Stimulated activated CD4-positive, alpha-beta T cell treated with anti-CD3 and anti-CD28 coated beads, Interleukin-4, amount 100 ng/mL, for 48 hours (primary cell): ENCODE data around the gene ARSA.
A peak's percentile ranks its signal among the peaks of the same experiment; 100 is the strongest.
"Not testable (repeated sequence)": the region's sequence is repeated elsewhere in the genome, so short reads cannot be mapped to it uniquely, and the experiment has no call there.

Source experiments
- DNase-seq, 2 donors: peaks; one replicate each; pipeline ENCODE4 v3.0.0-alpha.2; 2020; ENCODE audit warnings: low read depth in 2 of 2

The ARSA gene

DNA sequence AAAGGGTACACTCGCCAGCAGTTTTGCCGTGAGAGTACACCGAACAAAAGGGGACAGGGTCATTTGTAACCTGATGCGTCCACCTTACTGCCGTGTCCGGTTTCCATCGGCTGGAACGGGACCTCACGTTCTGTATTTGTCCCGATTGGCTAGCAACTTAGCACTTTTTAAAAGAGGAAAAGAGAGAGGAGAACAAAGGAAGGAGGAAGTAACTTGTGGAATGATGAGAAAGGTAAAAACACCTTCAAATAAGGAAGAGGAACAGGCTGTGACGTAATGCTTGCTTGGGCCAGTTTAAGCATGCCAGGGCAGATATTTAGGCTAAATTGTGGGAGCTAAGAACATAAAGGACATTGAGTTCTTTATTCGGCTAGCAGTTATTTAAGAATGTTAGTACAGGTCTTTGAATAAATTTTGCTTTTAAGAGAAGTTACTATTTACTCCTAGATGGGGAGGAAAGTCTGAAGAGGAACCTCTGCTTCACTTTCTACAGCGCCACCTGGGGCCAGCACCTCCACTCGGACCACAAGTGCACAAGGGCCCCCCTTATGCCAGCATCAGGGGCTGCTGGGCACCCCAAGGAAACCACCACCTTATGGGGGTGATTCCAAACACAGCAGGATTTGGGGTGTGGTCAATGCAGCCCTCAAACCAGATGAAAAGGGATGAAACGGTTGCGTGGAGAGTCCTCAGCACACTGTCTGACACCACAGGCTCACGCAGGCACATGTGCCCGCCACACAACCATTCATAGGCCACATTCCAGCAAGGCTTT lies 5.8 kb downstream of the ARSA start:
- DNase-seq, result no peak

DNA sequence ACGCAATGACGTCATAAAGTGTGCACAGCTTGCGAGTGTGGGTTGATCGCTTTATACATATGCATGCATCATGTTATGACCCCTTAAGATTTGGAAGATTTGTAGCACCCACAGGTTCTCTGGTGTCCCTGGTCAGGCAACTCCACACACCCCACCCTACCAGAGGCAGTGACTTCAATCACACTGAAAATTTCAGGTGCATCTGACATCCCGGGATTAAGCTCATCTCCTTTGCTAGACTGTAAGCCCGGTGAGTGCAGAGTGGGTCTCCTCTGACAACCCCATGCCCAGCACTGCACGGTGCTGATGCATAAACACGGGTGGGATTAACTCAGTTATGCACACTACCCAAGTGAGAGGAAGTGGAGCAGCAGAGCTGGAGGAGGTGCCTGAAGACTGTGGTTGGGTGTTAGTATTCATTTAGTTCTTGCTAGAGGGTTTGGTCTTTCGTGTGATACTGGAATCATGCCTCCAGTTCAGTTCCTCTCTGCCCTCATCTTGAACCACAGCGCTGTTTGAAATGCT lies 6.5 kb downstream of the ARSA start:
- no peak for DNase-seq

DNA sequence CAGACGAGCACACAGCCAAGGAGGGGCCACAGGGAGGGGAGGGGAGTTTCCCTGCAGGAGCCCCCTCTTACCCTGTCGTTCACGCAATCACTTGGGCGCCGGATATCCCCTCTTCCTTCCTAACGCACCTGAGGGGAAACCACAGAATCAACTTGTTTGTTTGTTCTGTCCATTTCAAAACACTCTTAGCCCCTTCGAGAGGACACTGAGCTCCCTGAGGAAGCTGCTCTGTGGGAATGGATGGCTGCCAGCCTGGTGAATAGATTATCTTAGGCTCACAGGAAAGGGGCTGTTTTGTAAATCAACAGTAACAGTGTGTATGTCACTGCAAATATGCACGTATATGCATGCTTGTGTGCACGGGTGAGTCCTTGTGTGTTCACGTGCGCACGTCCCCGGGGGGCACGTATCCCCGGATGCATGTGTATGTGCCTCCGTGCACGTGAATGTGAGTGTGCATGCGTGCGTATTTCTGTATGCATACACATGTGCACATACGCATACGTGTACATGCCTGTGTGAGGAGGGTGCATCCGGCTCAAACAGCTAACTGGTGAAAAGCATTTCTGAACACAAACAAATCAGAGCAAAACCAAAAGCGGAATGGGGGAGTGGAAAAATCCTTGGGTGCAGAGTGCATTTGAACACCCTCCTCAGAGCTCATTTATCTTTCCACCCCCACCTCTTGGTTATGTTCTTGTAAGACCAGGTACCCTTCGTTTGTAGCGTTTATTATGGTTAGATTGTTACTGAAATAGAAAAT lies 7.2 kb downstream of the ARSA start:
- peak; percentile 38 to 46 for DNase-seq

DNA sequence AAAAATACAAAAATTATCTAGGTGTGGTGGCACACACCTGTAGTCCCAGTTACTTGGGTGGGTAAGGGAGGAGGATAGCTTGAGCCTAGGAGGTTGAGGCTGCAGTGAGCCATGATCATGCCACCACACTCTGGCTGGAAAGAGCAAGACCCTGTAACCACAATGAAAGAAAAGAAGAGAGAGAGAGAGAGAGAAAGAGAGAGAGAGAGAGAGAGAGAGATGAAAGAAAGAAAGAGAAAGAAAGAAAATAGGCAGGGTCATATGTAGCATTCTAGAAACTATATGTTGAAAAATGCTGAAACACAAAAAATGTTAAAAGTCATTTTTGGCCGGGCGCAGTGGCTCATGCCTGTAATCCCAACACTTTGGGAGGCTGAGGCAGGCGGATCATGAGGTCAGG lies 13.7 kb downstream of the ARSA start:
- not testable (repeated sequence) for DNase-seq

- no peak for DNase-seq
Measured at GRCh38 chr22:50613291-50613981, 14.5 kb downstream of the ARSA start.

GRCh38 chr22:50612528-50613221 lies 15.3 kb downstream of the ARSA start:
- no peak for DNase-seq

GRCh38 chr22:50612168-50612527 lies 15.8 kb downstream of the ARSA start:
- DNase-seq, result no peak

DNA sequence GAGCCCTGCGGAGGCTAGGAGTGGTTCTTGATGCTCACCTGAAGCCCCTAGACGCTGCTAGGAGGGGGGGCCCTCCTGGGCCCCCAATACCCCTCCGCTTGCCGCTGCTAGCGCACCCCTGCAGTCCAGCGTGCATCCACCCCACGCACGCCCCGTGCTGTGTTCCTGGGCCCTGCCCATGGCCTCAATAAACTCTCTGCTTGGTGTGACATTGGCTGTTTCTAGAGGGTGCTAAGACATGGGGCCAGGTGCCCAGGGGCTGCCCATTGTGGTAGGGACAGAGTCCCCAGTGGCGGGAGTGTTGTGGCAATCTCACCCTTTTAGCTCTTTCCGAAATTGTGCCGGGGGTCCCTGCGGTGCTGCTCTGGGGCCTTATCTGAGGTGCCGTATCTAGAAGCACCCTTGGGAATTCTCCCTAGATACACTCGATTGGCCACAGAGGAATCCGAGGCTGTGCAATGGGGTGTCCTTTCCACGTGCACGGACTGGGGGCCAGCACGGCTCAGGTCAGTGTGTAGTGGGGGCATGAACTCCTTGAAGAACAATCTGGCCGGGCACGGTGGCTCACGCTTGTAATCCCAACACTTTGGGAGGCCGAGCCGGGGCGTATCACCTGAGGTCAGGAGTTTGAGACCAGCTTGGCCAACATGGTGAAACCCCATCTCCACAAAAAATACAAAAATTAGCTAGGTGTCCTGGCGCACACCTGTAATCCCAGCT lies 16.5 kb downstream of the ARSA start:
- no peak for DNase-seq

DNA sequence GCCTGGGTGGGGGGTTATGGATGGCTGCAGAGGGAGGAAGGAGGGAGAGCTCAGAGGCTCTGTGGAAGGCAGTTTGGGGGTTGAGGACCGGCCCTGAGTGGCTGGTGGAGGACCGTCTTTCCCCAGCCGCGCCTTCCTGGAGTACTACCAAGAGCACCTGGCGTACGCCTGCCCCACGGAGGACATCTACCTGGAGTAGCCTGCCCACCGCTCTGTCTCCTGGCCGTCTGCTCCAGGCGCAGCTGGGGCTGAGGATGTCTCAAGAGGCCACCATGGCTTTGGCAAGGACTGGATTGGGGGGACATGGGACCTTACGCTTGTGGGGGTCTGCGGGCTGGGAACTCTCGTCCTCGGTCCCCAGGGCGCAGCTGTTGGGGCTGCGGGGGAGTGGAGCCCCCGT lies 17.4 kb downstream of the ARSA start:
- DNase-seq, result no peak

DNA sequence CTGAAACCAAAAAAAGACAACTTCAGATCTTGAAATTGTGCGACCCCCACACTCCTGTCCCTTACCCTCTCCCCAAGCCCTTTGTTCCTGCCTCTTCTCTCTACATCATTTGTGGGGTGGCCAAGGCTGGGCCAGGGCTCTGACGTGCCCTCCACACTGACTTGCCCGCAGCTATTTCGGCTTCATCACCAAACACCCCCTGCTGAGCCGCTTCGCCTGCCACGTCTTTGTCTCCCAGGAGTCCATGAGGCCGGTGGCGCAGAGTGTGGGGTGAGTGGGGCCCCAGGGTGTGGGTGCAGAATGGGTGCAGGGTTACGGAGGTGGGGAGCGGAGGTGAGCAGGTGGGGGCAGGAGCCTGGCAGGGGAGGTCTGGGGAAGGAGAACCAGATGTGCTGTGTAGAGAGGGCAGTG lies 17.9 kb downstream of the ARSA start:
- no peak for DNase-seq

DNA sequence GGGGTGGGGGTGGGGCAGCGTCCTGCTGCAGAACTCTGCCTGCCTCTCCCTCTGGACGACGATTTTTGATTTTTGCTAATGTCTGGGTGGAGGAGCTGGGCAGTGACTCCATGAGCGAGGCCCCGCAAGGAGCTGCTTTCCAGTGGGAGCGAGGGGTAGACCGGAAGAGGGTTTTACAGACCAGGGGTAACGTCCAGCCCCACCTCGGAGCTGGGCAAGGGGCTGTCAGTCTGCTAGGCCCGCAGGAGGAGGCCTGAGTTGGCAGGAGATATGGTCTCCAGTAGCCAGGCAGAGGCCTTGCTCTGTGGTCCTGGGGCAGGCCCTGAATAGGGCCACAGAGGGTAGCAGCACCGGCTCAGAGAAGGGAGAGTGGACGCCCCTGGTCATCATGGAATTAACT lies 18.4 kb downstream of the ARSA start:
- no peak for DNase-seq

- no peak for DNase-seq
Measured at GRCh38 chr22:50608996-50609395, 19.0 kb downstream of the ARSA start.

DNA sequence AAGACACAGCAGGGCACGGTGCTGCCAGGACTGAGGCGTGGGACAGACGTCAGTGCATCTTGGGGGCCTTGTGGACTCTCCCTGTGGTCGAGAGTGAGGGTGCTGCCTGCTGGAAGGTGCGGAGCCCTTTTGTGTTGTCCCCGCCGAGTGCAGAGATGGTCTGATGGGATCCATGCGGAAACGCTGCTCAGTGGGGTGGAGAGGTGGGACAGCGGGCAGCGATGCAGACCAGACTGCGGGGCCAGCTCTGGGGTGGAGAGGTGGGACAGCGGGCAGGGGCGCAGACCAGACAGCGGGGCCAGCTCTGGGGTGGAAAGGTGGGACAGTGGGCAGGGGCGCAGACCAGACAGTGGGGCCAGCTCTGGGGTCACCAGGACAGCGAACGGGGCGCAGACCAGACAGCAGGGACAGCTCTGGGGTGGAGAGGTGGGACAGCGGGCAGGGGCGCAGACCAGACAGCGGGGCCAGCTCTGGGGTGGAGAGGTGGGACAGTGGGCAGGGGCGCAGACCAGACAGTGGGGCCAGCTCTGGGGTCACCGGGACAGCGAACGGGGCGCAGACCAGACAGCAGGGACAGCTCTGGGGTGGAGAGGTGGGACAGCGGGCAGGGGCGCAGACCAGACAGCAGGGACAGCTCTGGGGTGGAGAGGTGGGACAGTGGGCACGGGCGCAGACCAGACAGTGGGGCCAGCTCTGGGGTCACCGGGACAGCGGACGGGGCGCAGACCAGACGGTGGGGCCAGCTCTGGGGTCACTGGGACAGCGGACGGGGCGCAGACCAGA lies 19.7 kb downstream of the ARSA start:
- not testable (repeated sequence) for DNase-seq

GRCh38 chr22:50607659-50608020 lies 20.3 kb downstream of the ARSA start:
- no peak for DNase-seq

DNA sequence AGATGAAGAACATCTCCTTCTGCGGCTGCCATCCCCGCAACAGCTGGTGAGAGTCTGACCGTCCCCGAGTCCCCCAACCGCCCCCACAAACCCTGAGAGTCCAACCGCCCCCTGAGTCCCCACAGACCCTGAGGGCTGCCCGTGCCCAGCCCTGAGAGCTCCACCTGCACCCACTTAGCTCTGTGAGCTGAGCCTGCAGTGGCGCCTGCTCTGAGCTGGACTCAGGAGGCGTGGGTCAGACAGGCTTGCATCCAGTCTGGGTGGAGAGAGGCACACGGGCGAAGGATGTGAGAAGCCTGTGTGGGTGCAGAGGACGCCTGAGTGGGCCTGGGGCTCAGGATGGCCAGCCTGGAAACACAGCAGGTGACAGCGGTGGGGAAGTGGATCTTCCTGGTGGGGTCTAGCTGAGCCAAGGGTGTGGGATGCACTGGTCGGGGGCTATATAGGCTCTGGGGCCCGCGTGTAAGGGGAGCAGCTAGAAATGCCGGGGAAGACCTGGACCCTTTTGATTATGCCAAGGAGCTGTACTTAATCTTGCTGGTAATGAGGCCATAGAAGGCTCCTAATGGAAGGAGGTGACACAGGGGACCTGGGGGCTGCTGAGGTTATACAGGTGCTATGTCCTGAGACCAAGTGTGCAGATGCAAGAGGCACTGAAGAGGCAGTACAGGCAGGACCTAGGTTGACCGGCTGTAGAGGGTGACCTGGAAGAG lies 20.9 kb downstream of the ARSA start:
- DNase-seq, result no peak

- DNase-seq, result no peak
Measured at GRCh38 chr22:50606165-50606945, 21.6 kb downstream of the ARSA start.

GRCh38 chr22:50605613-50606074 lies 22.3 kb downstream of the ARSA start:
- no peak for DNase-seq

GRCh38 chr22:50605002-50605612 lies 22.8 kb downstream of the ARSA start:
- no peak for DNase-seq
